ENCODE measurements around the gene STYXL1.

DNA sequence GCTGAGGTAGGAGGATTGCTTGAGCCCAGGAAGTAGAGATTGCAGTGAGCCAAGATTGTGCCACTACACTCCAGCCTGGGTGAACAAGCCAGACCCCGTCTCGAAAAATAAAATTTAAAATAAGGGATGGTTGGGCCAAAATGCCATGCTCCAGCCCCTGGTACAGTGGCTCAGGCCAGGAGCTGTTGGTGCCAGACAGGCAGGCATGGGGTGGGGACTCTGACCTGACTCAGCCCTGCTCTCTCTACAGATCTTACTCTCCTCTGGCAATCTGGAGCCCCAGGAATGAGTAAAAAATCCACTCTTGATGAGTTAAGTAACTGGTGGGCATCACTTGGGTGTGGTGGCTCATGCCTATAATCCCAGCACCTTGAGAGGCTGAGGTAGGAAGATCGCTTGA, 45.0 kb downstream of the STYXL1 start:
- TF ChIP-seq, protein P1, sequence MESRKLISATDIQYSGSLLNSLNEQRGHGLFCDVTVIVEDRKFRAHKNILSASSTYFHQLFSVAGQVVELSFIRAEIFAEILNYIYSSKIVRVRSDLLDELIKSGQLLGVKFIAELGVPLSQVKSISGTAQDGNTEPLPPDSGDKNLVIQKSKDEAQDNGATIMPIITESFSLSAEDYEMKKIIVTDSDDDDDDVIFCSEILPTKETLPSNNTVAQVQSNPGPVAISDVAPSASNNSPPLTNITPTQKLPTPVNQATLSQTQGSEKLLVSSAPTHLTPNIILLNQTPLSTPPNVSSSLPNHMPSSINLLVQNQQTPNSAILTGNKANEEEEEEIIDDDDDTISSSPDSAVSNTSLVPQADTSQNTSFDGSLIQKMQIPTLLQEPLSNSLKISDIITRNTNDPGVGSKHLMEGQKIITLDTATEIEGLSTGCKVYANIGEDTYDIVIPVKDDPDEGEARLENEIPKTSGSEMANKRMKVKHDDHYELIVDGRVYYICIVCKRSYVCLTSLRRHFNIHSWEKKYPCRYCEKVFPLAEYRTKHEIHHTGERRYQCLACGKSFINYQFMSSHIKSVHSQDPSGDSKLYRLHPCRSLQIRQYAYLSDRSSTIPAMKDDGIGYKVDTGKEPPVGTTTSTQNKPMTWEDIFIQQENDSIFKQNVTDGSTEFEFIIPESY (IDR thresholded peaks at IDR 0.05), result no peak
- TF ChIP-seq SP1 (IDR thresholded peaks at IDR 0.05) (no peak), JUND (IDR thresholded peaks at IDR 0.05) (no peak), RXRA (IDR thresholded peaks at IDR 0.05) (no peak), HNF4G (IDR thresholded peaks at IDR 0.05) (no peak), GABPA (IDR thresholded peaks at IDR 0.05 in 1 of 2, conservative IDR thresholded peaks at IDR 0.05 in 1 of 2) (no peak), RAD21 (IDR thresholded peaks at IDR 0.05) (no peak), YY1 (IDR thresholded peaks at IDR 0.05) (no peak), TAF1 (conservative IDR thresholded peaks at IDR 0.05) (no peak)
- TF ChIP-seq, protein P2, sequence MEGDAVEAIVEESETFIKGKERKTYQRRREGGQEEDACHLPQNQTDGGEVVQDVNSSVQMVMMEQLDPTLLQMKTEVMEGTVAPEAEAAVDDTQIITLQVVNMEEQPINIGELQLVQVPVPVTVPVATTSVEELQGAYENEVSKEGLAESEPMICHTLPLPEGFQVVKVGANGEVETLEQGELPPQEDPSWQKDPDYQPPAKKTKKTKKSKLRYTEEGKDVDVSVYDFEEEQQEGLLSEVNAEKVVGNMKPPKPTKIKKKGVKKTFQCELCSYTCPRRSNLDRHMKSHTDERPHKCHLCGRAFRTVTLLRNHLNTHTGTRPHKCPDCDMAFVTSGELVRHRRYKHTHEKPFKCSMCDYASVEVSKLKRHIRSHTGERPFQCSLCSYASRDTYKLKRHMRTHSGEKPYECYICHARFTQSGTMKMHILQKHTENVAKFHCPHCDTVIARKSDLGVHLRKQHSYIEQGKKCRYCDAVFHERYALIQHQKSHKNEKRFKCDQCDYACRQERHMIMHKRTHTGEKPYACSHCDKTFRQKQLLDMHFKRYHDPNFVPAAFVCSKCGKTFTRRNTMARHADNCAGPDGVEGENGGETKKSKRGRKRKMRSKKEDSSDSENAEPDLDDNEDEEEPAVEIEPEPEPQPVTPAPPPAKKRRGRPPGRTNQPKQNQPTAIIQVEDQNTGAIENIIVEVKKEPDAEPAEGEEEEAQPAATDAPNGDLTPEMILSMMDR (IDR thresholded peaks at IDR 0.05; ENCODE audit: low read depth, low read length, missing input control), result no peak
- TF ChIP-seq, protein P3, sequence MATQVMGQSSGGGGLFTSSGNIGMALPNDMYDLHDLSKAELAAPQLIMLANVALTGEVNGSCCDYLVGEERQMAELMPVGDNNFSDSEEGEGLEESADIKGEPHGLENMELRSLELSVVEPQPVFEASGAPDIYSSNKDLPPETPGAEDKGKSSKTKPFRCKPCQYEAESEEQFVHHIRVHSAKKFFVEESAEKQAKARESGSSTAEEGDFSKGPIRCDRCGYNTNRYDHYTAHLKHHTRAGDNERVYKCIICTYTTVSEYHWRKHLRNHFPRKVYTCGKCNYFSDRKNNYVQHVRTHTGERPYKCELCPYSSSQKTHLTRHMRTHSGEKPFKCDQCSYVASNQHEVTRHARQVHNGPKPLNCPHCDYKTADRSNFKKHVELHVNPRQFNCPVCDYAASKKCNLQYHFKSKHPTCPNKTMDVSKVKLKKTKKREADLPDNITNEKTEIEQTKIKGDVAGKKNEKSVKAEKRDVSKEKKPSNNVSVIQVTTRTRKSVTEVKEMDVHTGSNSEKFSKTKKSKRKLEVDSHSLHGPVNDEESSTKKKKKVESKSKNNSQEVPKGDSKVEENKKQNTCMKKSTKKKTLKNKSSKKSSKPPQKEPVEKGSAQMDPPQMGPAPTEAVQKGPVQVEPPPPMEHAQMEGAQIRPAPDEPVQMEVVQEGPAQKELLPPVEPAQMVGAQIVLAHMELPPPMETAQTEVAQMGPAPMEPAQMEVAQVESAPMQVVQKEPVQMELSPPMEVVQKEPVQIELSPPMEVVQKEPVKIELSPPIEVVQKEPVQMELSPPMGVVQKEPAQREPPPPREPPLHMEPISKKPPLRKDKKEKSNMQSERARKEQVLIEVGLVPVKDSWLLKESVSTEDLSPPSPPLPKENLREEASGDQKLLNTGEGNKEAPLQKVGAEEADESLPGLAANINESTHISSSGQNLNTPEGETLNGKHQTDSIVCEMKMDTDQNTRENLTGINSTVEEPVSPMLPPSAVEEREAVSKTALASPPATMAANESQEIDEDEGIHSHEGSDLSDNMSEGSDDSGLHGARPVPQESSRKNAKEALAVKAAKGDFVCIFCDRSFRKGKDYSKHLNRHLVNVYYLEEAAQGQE (IDR thresholded peaks at IDR 0.05), result no peak
- TF ChIP-seq, protein P4, sequence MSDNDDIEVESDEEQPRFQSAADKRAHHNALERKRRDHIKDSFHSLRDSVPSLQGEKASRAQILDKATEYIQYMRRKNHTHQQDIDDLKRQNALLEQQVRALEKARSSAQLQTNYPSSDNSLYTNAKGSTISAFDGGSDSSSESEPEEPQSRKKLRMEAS (IDR thresholded peaks at IDR 0.05), result no peak
- TF ChIP-seq, protein P5, sequence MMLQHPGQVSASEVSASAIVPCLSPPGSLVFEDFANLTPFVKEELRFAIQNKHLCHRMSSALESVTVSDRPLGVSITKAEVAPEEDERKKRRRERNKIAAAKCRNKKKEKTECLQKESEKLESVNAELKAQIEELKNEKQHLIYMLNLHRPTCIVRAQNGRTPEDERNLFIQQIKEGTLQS (IDR thresholded peaks at IDR 0.05), result no peak

All from liver (tissue), 3 donors.